HFFc6 (cell line): ENCODE results near the gene ITFG2. TPM values are rescaled to one million over a fixed set of nuclear protein-coding genes. Genes with fewer than 3 reads are reported as not detected.

ENCODE experiments used
- DNase-seq: peaks from one replicate; pipeline ENCODE4 v3.0.0-alpha.2; 2018
- H3K27ac Mint-ChIP-seq: 2 replicates; pipeline ENCODE4 v1.8.0; 2020; ENCODE audit warnings: mild to moderate bottlenecking, mixed read lengths
- H3K27me3 Mint-ChIP-seq: 2 replicates; pipeline ENCODE4 v1.8.0; 2021; ENCODE audit warnings: mild to moderate bottlenecking, moderate library complexity, mixed read lengths; ENCODE audit not compliant: insufficient read depth
- H3K36me3 Mint-ChIP-seq: 2 replicates; pipeline ENCODE4 v1.8.0; 2021; ENCODE audit warnings: low read depth, mixed read lengths
- H3K4me1 Mint-ChIP-seq: 2 replicates; pipeline ENCODE4 v1.8.0; 2020; ENCODE audit warnings: low read depth, mixed read lengths
- H3K4me3 Mint-ChIP-seq: 2 replicates; pipeline ENCODE4 v1.8.0; 2020; ENCODE audit warnings: mild to moderate bottlenecking, moderate library complexity, mixed read lengths
- H3K9me3 Mint-ChIP-seq: 2 replicates; pipeline ENCODE4 v1.8.0; 2020; ENCODE audit warnings: mild to moderate bottlenecking, mixed read lengths
- CTCF ChIP-seq: fragments of 200-600 bp; sonication (generic); IDR thresholded peaks from 2 replicates; pipeline ENCODE4 v1.5.0; 2021; ENCODE audit warnings: antibody characterized with exemption, mild to moderate bottlenecking
- total RNA-seq, 6 experiments: library from RNA; stranded (reverse); fragmentation: NEBNext Ultra II Directional; extraction: Animal tissue kit (Norgen Biotek cat#: 25700); gene quantifications; 2 replicates in 1 of 6; 3 replicates in 5 of 6; pipeline ENCODE4 v1.2.3, GENCODE V29; 2021

The ITFG2 gene
- total RNA-seq, 6 experiments from 2014 or later = 17.0 to 21.1 (median 19.6) TPM

- Mint-ChIP-seq H3K36me3 (0 out of 2 replicates have a peak, but pooled peaks cover 4% of the 10 kb centered on the region), H3K4me3 (no peak overlapping the region), H3K27me3 (no peaks in the 10 kb centered on the region), H3K27ac (no peak overlapping the region), H3K9me3 (no peaks in the 10 kb centered on the region), H3K4me1 (peaks cover 14% of the 10 kb centered on the region)
- DNase-seq = no peak
- TF ChIP-seq CTCF = no peak
Measured at GRCh38 chr12:2841056-2841650, 28.7 kb downstream of the ITFG2 start.

GRCh38 chr12:2842948-2843347, 30.5 kb downstream of the ITFG2 start:
- no peaks in the 10 kb centered on the region for H3K9me3 Mint-ChIP-seq
- H3K27me3 Mint-ChIP-seq = no peaks in the 10 kb centered on the region; the same call in 1 of the 2 replicates
- no peak for DNase-seq
- no peak for TF ChIP-seq CTCF
- no peak overlapping the region for H3K4me3 Mint-ChIP-seq
- 0 out of 2 replicates have a peak, but pooled peaks cover 4% of the 10 kb centered on the region for H3K36me3 Mint-ChIP-seq
- H3K27ac Mint-ChIP-seq = no peak overlapping the region
- peaks cover 14% of the 10 kb centered on the region for H3K4me1 Mint-ChIP-seq

- Mint-ChIP-seq H3K36me3 (0 out of 2 replicates have a peak, but pooled peaks cover 4% of the 10 kb centered on the region), H3K4me1 (peaks cover 20% of the 10 kb centered on the region), H3K27ac (peak overlapping the region; percentile 42), H3K4me3 (no peak overlapping the region), H3K27me3 (peaks cover 2% of the 10 kb centered on the region; the same call in 1 of the 2 replicates), H3K9me3 (no peaks in the 10 kb centered on the region)
- TF ChIP-seq CTCF = no peak
- no peak for DNase-seq
Measured at GRCh38 chr12:2844786-2845185, 32.3 kb downstream of the ITFG2 start.

DNA sequence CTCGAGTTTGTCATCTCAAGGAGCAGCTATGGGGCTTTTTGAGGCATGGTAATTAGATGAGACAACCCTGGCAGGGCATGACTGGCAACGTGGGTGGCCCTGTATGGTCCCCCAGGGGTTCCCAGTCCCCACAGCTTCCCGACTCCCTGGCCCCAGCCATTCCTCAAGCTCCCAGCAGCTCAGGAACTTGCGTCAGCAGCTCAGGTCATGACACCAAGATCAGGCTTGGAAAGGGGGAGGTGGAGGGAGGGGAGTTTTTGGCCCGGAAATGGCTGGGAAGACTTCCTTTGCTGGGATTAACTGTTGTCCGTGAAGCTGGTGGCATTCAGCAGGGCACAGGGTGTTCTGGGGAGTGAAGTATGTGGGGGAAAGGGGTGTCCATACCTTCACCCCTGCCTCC, 32.8 kb downstream of the ITFG2 start:
- no peak for TF ChIP-seq CTCF
- peaks cover 22% of the 10 kb centered on the region for H3K4me1 Mint-ChIP-seq
- no peak overlapping the region for H3K4me3 Mint-ChIP-seq
- H3K27me3 Mint-ChIP-seq = peaks cover 4% of the 10 kb centered on the region
- no peaks in the 10 kb centered on the region for H3K9me3 Mint-ChIP-seq
- DNase-seq = peak; percentile 19
- peak overlapping the region; percentile 42 for H3K27ac Mint-ChIP-seq
- 0 out of 2 replicates have a peak, but pooled peaks cover 4% of the 10 kb centered on the region for H3K36me3 Mint-ChIP-seq

DNA sequence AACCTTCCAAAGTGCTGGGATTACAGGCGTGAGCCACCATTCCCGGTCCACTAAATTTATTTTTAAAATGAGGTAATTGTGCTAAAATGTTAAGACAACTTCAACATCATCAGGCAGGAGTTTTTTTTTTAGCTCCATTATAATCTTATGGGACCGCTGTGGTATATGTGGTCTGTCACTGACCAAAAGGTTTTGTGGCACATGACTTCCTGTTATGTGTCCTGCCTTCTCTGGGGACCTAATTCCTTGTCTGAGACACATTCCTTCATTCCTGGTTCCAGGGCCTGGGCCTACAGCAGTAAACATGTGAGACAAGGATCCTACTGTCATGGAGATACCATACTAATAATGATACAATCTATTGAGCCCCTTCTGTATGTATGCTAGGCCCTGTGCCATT, 39.5 kb downstream of the ITFG2 start:
- Mint-ChIP-seq H3K27ac (no peak overlapping the region; the same call in 1 of the 2 replicates), H3K27me3 (peaks cover 6% of the 10 kb centered on the region), H3K4me3 (no peak overlapping the region), H3K4me1 (peaks cover 19% of the 10 kb centered on the region), H3K36me3 (no peaks in the 10 kb centered on the region), H3K9me3 (no peaks in the 10 kb centered on the region)
- no peak for TF ChIP-seq CTCF
- no peak for DNase-seq
